Measurements from ENCODE around the gene MYO6.
"Not testable (repeated sequence)": the region's sequence is repeated elsewhere in the genome, so short reads cannot be mapped to it uniquely, and the experiment has no call there.

MYO6 gene

DNA sequence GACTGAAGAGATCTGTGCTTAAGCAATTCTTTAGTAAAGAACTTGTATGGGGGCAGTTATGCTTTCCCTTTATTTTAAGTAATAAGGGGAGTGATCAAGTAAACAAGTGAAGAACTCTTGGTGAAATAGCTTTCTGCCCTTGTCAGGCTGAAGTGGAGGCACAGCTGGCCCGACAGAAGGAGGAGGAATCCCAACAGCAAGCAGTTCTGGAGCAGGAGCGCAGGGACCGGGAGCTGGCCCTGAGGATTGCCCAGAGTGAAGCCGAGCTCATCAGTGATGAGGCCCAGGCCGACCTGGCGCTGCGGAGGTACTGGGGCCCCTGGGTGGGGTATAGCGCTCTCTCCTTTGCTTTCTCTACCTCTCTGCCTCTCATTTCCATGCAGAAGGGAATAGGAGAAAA lies 143.3 kb downstream of the MYO6 start:
- no peak for DNase-seq (ENCODE audit: low read depth)

DNA sequence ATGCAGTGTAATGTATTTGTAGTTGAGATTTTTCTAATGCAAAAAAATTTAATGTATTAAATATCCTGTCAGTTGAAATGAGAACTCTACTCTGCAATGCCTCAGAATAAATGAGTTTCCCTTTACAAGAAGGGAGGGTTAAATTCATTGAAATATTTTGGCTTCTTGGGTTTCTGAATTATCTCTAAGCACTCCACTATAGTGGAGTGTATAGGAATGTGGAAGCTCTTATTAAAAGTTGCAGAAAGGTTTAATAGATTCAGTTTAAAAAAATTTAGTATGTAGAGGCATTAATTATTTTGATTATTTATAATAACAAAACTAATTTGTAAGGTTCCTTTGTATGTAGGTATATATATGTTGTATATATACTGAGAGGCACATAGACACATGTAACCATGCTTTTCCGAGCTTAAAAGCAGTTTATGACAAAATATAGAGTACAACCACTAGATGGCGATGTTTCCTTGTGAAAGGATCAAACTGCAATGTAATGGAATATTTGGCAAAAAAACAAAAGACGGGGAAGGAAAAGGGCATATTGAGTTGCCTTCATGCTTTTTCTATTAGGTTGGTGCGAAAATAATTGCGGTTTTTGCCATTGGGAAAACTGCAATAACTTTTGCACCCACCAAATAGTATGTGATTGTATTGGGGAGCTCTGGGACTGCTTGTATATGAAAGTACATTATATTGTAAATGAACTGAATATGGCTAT lies 144.2 kb downstream of the MYO6 start:
- peak; percentile 82 for DNase-seq (ENCODE audit: low read depth)

DNA sequence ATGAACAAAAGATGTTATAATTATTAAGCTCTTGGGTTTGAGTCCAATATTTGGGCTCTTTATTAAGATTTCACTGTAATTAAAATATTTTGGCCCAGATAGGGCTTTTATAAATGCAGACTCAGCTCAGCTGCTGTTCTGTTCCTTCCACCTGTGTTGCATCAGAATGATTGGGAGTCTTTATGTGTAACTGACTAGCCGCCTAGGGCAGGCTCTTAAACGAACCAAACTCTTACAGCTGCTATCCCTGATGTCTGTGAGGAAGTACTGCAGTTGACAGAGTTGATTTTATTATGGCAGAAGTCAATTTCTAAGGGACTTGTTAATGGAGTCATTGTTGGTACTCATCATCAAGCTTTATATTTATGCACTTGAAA lies 144.7 kb downstream of the MYO6 start:
- no peak for DNase-seq (ENCODE audit: low read depth)

DNA sequence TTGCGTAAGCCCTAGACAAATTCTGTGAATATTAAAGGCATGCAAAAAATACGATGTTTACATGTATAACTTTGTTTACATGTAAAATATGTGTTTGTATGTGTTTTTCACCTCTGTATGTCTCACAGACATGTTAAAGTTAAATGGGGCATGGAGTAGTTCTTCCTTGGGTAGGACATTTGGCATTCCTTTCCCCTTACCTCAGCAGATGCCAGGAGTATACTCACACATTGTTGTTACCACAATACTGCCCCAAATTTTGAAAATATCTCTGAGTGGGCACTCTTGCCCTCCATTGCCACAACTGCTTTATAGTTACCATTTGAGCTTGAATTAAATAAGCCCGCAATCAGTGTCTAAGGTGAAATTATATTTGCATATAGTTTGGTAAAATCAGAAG lies 147.5 kb downstream of the MYO6 start:
- DNase-seq (ENCODE audit: low read depth): peak; percentile 4

DNA sequence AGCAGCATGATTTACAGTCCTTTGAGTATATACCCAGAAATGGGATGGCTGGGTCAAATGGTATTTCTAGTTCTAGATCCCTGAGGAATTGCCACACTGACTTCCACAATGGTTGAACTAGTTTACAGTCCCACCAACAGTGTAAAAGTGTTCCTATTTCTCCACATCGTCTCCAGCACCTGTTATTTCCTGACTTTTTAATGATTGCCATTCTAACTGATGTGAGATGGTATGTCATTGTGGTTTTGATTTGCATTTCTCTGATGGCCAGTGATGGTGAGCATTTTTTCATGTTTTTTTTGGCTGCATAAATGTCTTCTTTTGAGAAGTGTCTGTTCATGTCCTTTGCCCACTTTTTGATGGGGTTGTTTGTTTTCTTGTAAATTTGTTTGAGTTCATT lies 151.2 kb downstream of the MYO6 start:
- not testable (repeated sequence) for DNase-seq (ENCODE audit: low read depth)

DNA sequence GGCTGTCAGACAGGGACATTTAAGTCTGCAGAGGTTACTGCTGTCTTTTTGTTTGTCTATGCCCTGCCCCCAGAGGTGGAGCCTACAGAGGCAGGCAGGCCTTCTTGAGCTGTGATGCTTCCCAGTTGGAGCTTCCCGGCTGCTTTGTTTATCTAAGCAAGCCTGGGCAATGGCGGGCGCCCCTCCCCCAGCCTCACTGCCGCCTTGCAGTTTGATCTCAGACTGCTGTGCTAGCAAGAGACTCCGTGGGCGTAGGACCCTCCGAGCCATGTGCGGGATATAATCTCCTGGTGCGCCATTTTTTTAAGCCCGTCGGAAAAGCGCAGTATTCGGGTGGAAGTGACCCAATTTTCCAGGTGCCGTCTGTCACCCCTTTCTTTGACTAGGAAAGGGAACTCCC lies 156.1 kb downstream of the MYO6 start:
- DNase-seq (ENCODE audit: low read depth): not testable (repeated sequence)

DNA sequence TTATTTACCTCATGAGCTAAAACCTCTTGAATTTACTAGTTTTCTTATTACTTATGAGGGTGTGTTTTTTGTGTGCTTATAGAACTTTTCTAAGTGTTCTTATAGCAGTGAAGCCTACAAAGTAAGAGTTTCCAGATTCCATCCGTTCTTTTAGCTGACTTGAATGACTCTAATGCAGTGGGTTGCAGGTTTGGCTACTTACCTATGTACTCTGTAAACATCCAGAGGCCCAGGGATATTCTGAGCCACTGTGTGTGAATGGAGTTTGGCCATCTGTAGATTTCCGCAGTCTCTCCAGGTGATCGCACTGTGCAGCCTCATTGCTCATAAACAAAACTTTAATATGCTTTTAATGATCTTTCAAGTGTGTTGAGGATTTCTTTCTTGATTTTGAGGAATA lies 157.8 kb downstream of the MYO6 start:
- DNase-seq (ENCODE audit: low read depth): no peak

DNA sequence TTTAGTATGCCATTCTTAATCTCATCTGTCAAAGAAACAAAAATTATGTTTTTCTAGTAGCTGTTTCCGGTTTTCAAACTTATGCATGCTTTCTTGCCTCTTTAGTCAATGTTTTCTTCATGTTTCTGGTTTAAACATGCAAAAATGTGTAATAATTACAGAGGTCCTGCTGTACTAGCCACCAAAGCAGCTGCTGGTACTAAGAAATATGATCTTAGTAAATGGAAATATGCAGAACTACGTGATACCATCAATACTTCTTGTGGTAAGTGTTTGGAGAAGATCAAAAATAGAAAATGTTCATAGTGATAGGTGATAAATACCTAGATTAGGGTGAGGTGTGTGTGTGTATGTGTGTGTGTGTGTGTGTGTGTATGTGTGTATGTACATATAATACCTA lies 158.4 kb downstream of the MYO6 start:
- DNase-seq (ENCODE audit: low read depth): no peak

DNA sequence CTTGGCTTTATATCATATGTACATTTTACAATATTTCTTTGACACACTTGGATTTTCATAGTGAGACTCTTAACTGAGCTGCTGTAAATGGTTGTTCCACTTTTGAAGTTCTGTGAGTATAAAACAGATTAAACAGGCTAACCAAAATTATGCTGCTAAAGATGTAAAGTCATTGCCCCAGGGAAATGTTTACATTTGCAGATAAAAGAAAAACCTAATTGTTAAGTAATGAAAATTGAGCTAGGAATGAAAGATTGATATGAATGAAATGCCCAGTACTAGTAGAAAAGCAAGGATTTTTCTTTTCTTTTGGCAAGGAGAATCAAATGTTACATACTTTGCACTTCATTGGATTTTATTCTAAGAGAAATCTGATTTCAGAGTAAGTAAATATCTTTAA lies 164.0 kb downstream of the MYO6 start:
- no peak for DNase-seq (ENCODE audit: low read depth)

DNA sequence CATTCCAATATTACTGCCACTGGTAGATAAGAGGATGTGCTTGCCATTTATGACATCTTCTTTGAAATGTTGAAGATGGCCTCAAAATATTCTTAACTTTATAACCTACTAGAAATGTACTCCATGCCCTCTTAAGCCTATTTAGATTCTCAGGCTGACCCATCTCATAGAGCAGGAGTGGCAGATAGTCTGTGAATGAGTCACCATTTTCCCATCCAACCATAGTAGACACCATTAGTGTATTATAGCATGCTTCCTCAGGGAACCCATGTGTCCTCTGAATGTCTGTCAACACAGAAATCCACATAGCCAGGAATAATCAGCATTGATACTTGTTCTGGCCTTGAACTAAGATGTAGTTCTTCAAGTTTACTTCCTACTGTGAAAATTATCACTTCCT lies 173.2 kb downstream of the MYO6 start:
- DNase-seq (ENCODE audit: low read depth): peak; percentile 59

DNA sequence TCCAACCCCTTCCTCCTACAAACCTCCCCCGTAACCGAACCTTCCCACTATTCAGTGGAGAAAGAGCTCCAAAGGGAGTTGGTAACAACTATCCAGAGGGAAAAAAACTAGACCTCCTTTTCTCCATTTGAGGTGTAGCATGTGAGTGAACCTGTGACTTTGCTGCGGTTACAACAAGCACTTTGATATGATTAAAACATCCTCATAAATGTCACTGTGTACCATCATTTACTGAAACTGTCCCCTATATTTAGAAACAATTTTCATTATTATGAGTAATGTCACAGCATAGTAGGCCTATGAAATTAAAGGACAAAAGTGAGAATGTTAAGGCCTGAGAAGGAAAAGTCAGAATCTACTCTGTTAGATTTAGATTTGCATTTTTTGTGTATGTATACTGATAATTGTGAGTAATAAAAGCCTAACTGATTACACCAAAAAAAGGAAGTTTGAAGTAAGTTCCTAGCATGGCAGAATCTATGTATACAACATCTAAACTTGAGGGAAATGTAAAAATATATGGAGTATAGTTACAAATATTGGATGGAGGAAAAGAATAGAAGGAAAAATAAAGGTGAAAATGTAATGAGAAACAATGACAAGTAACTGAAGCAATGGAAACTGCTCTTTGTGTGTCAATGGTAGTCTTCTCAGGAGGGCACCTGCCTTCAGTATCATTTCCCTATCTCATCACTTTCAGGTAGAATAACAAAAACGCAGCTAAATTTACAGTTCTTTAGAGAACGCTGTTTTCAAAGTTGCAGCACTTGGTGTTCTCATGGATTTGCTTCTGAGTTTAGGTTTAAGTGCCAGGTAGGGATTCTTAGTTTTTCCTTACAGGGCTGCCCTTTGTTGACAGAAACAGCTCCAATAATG lies 177.5 kb downstream of the MYO6 start:
- DNase-seq (ENCODE audit: low read depth): no peak

DNA sequence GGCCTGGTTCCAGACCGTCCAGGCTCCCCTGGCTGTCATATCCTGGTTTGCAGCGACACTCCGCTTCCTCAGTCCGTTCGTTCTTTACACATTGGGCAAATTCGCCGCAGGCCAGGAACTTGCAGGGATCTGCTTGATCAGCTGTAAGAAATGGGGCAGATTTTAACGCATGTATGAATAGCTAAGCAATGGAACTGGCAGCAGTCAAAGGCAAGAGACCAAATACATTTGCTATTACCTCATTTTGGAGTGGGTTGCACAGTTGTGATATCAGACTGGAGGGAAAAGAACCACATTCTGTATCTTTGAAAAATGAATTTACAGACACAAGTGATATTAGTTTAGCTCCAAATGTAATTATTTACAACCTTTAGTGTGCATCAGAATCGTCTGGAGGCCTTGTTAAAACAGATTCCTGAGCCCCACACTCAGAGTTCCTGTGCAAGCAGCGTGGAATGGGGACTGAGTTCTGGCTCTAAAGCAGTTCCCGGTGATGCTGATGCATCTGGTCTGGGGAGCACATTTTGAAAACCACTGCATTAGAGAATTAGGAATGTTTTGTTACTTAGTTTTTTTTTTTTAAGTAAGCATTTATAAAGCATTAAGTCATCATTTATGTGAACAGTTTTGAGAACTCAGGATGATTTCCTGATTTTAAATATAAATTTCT lies 182.1 kb downstream of the MYO6 start:
- DNase-seq (ENCODE audit: low read depth): no peak

DNA sequence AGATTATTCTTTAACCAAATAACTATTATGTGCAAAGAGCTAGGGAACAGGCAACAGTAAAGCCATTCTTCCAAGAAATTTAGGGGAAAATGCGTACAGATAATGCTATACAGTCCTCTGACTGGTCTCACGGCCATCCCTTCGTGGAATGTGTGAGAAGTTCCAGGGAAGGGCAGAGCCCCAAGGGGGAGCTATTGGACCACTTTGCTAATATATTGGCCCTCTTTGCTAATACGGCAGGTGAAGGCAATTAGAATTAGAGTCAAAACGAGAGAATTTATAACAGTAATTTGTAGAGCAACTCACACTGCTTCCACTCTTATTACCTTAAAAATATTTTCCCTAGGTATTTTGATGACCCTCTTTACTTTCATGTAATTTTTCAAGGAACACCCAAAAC lies 183.0 kb downstream of the MYO6 start:
- DNase-seq (ENCODE audit: low read depth): peak; percentile 44

DNA sequence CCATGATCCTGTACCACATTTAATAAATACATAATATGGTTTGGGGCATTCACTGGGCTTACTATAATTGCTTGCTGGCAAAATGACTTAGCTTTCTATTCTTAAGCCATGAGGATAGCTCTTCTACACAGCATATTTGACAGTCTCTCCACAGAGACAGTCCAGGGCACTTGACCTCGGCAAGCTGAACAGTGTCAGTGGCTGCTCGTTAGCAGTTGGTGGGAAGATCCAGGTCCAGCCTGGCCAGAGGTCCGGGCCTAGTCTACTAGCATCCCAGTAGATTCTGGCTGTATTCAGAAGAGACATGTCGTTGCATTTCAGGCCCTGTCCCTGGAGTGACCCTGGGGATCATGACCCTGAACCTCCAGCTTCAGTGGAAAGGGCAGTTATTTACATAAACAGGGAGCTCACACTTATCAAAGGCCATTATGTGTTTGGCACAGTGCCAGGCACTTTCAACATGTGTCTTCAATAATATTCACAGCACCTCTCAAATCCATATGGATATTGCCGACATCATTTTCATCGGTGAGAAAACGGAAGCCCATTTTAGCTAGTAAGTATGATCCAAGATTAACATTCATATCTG lies 184.4 kb downstream of the MYO6 start:
- DNase-seq (ENCODE audit: low read depth): no peak

DNA sequence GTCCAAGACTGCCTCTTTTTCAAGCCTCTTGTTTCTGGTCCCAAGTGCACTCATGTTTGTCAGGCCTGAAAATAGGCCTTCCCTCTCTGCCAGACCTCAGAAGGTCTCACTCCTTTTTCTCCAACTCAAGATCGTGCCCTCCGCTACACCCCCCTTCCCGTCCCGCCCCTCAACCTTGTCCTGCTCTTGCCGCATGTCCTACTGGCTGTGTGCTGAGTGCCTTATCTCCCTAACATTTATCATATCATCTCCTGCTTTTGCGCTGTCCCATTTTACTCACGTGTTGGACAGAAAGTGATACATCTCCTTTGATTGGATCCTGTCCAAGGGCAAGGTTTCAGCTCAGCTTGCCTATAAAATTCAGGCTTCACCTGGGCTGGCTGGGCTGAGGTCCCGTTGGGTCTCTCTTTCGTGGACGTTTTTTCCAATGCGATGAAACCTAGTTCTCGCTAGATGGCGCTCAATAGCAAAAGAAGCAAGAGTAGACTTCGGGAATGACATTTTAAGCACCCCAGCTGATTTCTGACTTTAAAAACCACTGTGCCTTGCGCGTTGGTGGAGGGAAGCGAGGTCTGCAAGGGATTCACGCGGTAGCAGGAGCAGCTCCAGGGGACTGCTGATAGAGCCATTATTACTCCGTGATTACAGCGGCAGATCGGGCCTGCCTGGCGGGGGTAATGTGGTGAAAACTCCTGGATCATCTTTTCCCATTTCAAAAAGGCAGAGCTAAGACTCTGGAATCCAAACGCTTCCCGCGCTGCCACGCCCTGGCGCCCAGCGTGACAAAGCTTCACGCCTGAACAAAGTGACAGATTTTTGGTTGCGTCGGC lies 185.8 kb downstream of the MYO6 start:
- peak; percentile 85 for DNase-seq (ENCODE audit: low read depth)

DNA sequence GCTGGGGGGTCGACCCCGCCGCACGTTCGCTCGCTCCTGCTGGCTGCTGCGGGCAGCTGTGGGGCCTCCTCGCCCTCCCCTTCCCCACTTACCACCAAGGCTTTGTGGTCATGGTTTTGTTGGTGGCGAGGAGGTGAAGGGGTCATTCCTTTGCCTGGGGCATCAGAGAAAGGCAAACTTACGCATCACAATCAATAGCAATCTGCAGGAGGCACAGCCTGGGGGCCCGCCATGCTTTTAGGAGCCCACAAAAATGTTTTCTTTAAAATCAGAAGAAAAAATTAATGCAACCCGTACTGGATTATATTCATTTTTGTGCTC lies 186.4 kb downstream of the MYO6 start:
- no peak for DNase-seq (ENCODE audit: low read depth)

DNA sequence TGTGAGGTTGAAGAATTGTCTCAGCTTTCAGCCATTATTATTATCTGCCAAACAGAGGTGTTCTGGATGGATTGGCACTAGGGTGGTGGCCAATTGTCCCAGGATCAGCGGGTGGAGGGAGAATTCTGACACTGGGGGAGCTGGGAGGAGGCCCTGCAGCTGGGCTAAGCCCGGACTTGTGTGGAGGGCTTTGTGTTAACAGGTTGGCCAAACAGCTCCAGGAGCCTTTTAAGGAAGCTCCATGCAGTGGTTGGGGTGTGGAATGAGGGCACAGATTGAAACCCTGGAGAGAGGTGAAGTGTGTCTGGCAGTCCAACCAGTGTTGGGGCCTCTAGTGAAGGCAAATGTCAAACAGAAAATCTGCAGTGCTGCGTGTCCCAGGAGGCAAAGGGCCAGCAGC lies 187.6 kb downstream of the MYO6 start:
- no peak for DNase-seq (ENCODE audit: low read depth)

DNA sequence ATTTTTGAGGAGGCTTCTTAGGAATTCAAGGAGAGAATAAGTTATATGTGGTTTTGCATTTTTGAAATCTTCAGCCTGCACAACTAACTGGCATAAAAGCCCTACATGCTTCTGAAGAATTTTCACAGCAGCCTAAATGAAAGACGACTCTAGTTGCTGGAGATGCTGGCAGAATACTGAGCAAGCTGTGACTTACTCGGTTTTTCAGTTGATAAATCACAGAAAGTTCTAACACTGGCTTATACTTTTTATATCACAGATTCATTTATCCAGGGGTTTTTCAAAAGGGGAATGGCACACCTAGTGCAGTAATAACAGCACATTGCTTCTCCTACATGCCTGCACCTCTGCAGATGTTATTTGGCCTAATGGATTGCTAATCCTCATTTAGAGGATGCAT lies 188.8 kb downstream of the MYO6 start:
- DNase-seq (ENCODE audit: low read depth): no peak

DNA sequence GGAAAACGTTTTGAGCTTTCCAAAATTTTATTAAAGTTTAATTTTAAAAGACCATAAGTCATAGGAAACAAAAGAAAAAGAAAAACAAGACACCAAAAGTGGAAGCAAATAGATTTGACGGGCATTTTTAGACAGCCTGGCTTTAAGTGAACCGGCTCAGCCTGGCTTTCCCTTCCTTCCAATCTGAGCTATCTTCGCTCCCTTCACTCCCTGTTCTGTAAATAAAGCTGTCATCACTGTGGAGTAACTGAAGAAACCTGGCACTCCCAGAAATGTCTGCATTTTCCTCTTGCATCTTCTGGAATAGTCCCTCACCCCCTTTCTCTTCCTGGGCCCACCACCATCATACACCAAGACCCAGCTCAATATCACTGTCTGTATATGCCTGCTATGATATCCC lies 191.5 kb downstream of the MYO6 start:
- no peak for DNase-seq (ENCODE audit: low read depth)

DNA sequence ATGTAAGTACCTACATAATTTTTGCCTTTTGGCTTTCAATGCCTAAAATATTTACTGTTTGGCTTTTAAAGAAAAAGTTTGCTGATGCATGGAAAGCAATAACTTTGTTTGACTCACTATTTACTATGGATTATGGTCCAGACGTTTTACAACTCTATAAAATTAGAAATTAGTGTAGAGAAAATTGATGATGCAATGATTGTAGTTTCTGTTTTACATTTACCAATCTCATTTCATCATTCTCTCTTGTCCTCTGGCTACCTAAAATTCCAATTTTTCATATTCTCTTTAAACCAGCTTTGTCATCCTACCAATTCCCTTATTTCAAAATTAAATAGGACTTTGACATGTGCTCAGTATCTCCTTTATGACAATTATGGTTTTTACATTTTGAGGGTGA lies 192.5 kb downstream of the MYO6 start:
- DNase-seq (ENCODE audit: low read depth): no peak

DNA sequence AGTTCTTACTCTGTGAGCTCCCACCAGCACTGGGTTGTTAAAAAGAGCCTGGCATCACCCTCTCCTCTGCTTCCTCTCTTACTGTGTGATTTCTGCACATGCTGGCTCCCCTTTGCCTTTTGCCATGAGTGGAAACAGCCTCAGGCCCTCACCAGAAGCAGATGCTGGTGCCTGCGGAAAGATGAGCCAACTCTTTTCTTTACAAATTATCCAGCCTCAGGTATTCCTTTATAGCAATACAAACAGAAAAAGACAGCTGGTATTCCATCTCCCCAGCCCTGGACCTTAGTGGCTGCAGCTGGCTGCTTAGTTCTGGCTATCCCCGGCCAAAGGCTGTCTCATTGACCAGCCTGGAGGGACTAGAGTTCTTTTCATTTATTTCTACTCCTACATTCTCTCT lies 194.3 kb downstream of the MYO6 start:
- DNase-seq (ENCODE audit: low read depth): no peak
